GM10847 (cell line): Measurements from ENCODE around the gene SLC4A1AP.

Experiments used
- POLR2A ChIP-seq: IDR thresholded peaks from 2 replicates; pipeline ENCODE4 v1.6.1; 2011; ENCODE audit not compliant: insufficient read length; ENCODE audit errors: extremely low read depth

SLC4A1AP gene

GRCh38 chr2:27724905-27725701 is 61.4 kb downstream of the SLC4A1AP start:
- TF ChIP-seq POLR2A, result no peak

GRCh38 chr2:27727257-27727656 is 63.6 kb downstream of the SLC4A1AP start:
- no peak for TF ChIP-seq POLR2A

- no peak for TF ChIP-seq POLR2A
Observed at GRCh38 chr2:27728081-27728858, 64.6 kb downstream of the SLC4A1AP start.

- no peak for TF ChIP-seq POLR2A
Observed at GRCh38 chr2:27729198-27729597, 65.5 kb downstream of the SLC4A1AP start.

- TF ChIP-seq POLR2A, result no peak
Observed at GRCh38 chr2:27729614-27730013, 65.9 kb downstream of the SLC4A1AP start.

- TF ChIP-seq POLR2A, result no peak
Observed at GRCh38 chr2:27730261-27730662, 66.6 kb downstream of the SLC4A1AP start.

GRCh38 chr2:27730980-27731691 is 67.4 kb downstream of the SLC4A1AP start:
- TF ChIP-seq POLR2A, result no peak

- TF ChIP-seq POLR2A, result no peak
Observed at GRCh38 chr2:27734305-27734704, 70.6 kb downstream of the SLC4A1AP start.

- no peak for TF ChIP-seq POLR2A
Observed at GRCh38 chr2:27735263-27735904, 71.7 kb downstream of the SLC4A1AP start.

GRCh38 chr2:27736031-27736889 is 72.6 kb downstream of the SLC4A1AP start:
- no peak for TF ChIP-seq POLR2A

- TF ChIP-seq POLR2A, result no peak
Observed at GRCh38 chr2:27736890-27737204, 73.2 kb downstream of the SLC4A1AP start.

- TF ChIP-seq POLR2A, result no peak
Observed at GRCh38 chr2:27737676-27738348, 74.1 kb downstream of the SLC4A1AP start.

GRCh38 chr2:27738349-27739057 is 74.8 kb downstream of the SLC4A1AP start:
- no peak for TF ChIP-seq POLR2A
